K562 (cell line): Measurements from ENCODE around the gene GPNMB. TPM values are rescaled to one million over a fixed set of nuclear protein-coding genes. Genes with fewer than 3 reads are reported as not detected.

Source experiments
- ATAC-seq: fragments of 200-7000 bp; cut with Tn5 transposase; 3 replicates; pipeline ENCODE4 v1.9.1; 2020; ENCODE audit warnings: moderate library complexity
- BruUV-seq: library from RNA; stranded (reverse); fragments of 400-500 nt; replicated peaks from 2 replicates; lab custom pipeline; 2021; lab: Mats Ljungman, UMichigan
- CTCF ChIA-PET: fragments of 300-600 bp; formaldehyde crosslinking; extraction: SDS; loops from one replicate; lab custom pipeline; 2021; ENCODE audit warnings: low intra/inter-chr PET ratio; lab: Yijun Ruan, JAX
- POLR2A ChIA-PET: fragments of 300-600, 350-650 bp; sonication (Branson Sonifier 250); formaldehyde crosslinking; extraction: SDS; loops from one replicate; lab custom pipeline; 2021; ENCODE audit warnings: antibody characterized with exemption, inconsistent platforms; lab: Yijun Ruan, JAX
- DNase-seq, 4 experiments: peaks; one replicate each; pipeline versions ENCODE4 v3.0.0 to v3.0.0-alpha.2; 2011 to 2018; ENCODE audit warnings: low spot score in 3 of 4, mixed read lengths in 3 of 4; ENCODE audit errors: extremely low read depth in 1 of 4
- FAIRE-seq: peaks from 2 replicates; lab custom pipeline; 2011; peaks lifted over from hg19 to GRCh38; lab: Jason Lieb, UNC
- H2AFZ ChIP-seq: 2 replicates; pipeline ENCODE4 v1.6.0; 2011; ENCODE audit warnings: low read depth, low read length, control low read depth, inconsistent platforms
- H3K27ac ChIP-seq: fragments of 200-600 bp; 3 replicates; pipeline ENCODE4 v1.8.0; 2011; ENCODE audit warnings: low read depth, mild to moderate bottlenecking, control low read depth, inconsistent platforms, low read length, moderate library complexity, mixed read lengths; ENCODE audit errors: extremely low read depth
- H3K27me3 ChIP-seq, 2 experiments: fragments of 300-600 bp in 1 of 2; 2 replicates in 1 of 2; 3 replicates in 1 of 2; pipeline versions ENCODE4 v1.6.0 to v1.8.0; 2011; ENCODE audit warnings: inconsistent platforms in 2 of 2, low read length in 2 of 2, mild to moderate bottlenecking in 1 of 2, mixed read lengths in 1 of 2, moderate library complexity in 1 of 2; ENCODE audit not compliant: control insufficient read depth in 2 of 2, insufficient read depth in 2 of 2
- H3K36me3 ChIP-seq: fragments of 300-600 bp; 3 replicates; pipeline ENCODE4 v1.8.0; 2011; ENCODE audit warnings: mild to moderate bottlenecking, low read length, inconsistent platforms; ENCODE audit not compliant: control insufficient read depth, insufficient read depth
- H3K4me1 ChIP-seq, 2 experiments: fragments of 200-600 bp in 1 of 2; replicated peaks in 1 of 2; 2 replicates in 1 of 2; 3 replicates in 1 of 2; pipeline versions ENCODE4 v1.5.1 to v1.8.0; 2011; ENCODE audit warnings: inconsistent platforms in 2 of 2, low read length in 2 of 2, mild to moderate bottlenecking in 1 of 2, mixed read lengths in 1 of 2, moderate library complexity in 1 of 2; ENCODE audit not compliant: control insufficient read depth in 2 of 2, insufficient read depth in 2 of 2
- H3K4me2 ChIP-seq: 2 replicates; pipeline ENCODE4 v1.6.1; 2011; ENCODE audit warnings: low read length, control low read depth, inconsistent platforms, mixed read lengths; ENCODE audit not compliant: insufficient read depth
- H3K4me3 ChIP-seq: fragments of 200-600 bp; sonication (generic), shearing (Covaris generic); 2 replicates; pipeline ENCODE4 v1.5.1; 2016; ENCODE audit warnings: control low read depth, inconsistent platforms
- H3K79me2 ChIP-seq: fragments of 200-600 bp; 3 replicates; pipeline ENCODE4 v1.8.0; 2011; ENCODE audit warnings: low read length, inconsistent platforms; ENCODE audit not compliant: control insufficient read depth, insufficient read depth
- H3K9ac ChIP-seq, 2 experiments: 2 replicates each; pipeline versions ENCODE4 v1.6.0 to v1.6.1; 2011; ENCODE audit warnings: low read depth in 2 of 2, low read length in 2 of 2, control low read depth in 1 of 2, inconsistent platforms in 1 of 2, mild to moderate bottlenecking in 1 of 2, mixed read lengths in 1 of 2; ENCODE audit not compliant: insufficient read depth in 1 of 2
- H3K9me1 ChIP-seq: one replicate; pipeline ENCODE4 v1.6.0; 2011; ENCODE audit warnings: inconsistent platforms, mild to moderate bottlenecking, low read length, moderate library complexity; ENCODE audit not compliant: control insufficient read depth, insufficient read depth
- H3K9me3 ChIP-seq: replicated peaks from 2 replicates; pipeline ENCODE4 v1.5.1; 2011; ENCODE audit warnings: low read depth, low read length, inconsistent platforms; ENCODE audit not compliant: control insufficient read depth, insufficient read depth
- H4K20me1 ChIP-seq: replicated peaks from 2 replicates; pipeline ENCODE4 v1.6.1; 2011; ENCODE audit warnings: low read length, inconsistent platforms, mixed read lengths; ENCODE audit not compliant: control insufficient read depth, insufficient read depth
- CBFA2T2 ChIP-seq: fragments of 450-650 bp; conservative IDR thresholded peaks from 2 replicates; pipeline ENCODE4 v1.6.1; 2017; ENCODE audit warnings: mild to moderate bottlenecking
- CBFA2T3 ChIP-seq: fragments of 450-650 bp; IDR thresholded peaks from 2 replicates; pipeline ENCODE4 v1.6.1; 2017
- CBX2 ChIP-seq: fragments of 200-600 bp; sonication (generic); IDR thresholded peaks from one replicate; pipeline ENCODE4 v1.6.1; 2012; ENCODE audit warnings: mild to moderate bottlenecking, low read length, inconsistent platforms; ENCODE audit not compliant: insufficient read depth, poor library complexity, severe bottlenecking
- CREB1 ChIP-seq, 2 experiments: sonication (generic) in 1 of 2; formaldehyde crosslinking in 1 of 2; IDR thresholded peaks; 2 replicates each; pipeline versions ENCODE4 v1.6.1 to v1.8.0; 2012 to 2022; ENCODE audit warnings: inconsistent platforms in 1 of 2, mild to moderate bottlenecking in 1 of 2, missing genetic modification reagents in 1 of 2, moderate library complexity in 1 of 2
- HDGF ChIP-seq: fragments of 450-650 bp; IDR thresholded peaks from 2 replicates; pipeline ENCODE4 v1.6.1; 2016
- MBD2 ChIP-seq: sonication (generic); IDR thresholded peaks from 2 replicates; pipeline ENCODE4 v1.6.1; 2016; ENCODE audit warnings: low read depth, borderline replicate concordance
- MCM7 ChIP-seq, 2 experiments: fragments of 450-650 bp; IDR thresholded peaks; 2 replicates each; pipeline ENCODE4 v1.6.1; 2016 to 2018
- PHB2 ChIP-seq: fragments of 450-650 bp; IDR thresholded peaks from 2 replicates; pipeline ENCODE4 v1.6.1; 2017; ENCODE audit warnings: low read depth
- RBM25 ChIP-seq: fragments of 200-400 bp; formaldehyde crosslinking; IDR thresholded peaks from 2 replicates; pipeline ENCODE4 v1.6.1; 2018; ENCODE audit warnings: low read length, low read depth, moderate library complexity; ENCODE audit not compliant: severe bottlenecking
- TBP ChIP-seq: optimal IDR thresholded peaks from 2 replicates; pipeline ENCODE3; 2011; ENCODE audit warnings: low read depth, low read length, improper control_type of control experiment
- TFE3 ChIP-seq: fragments of 450-650 bp; formaldehyde crosslinking; IDR thresholded peaks from 2 replicates; pipeline ENCODE4 v1.4.0; 2020; ENCODE audit warnings: mild to moderate bottlenecking, mixed read lengths
- U2AF1 ChIP-seq: fragments of 200-400 bp; formaldehyde crosslinking; optimal IDR thresholded peaks from 2 replicates; pipeline ENCODE3; 2017; ENCODE audit warnings: mild to moderate bottlenecking, low read depth, low read length, moderate library complexity
- ZNF197 ChIP-seq: fragments of 200-800 bp; sonication (Bioruptor generic); IDR thresholded peaks from 2 replicates; pipeline ENCODE4 v1.6.1; 2016; ENCODE audit warnings: low read depth, missing genetic modification characterization, missing compliant biosample characterization
- ZNF224 ChIP-seq: sonication (generic); formaldehyde crosslinking; IDR thresholded peaks from 2 replicates; pipeline ENCODE4 v1.8.0; 2022; ENCODE audit warnings: mild to moderate bottlenecking, missing genetic modification reagents
- ZNF655 ChIP-seq: fragments of 250-450 bp; sonication (Bioruptor Pico); IDR thresholded peaks from 2 replicates; pipeline ENCODE4 v1.5.0; 2021
- WGBS: fragments of 100-300 bp; shearing (Covaris generic); methylation state at CpG from one replicate; pipeline ENCODE4 v1.1.6; 2016; ENCODE audit warnings: low coverage, mixed read lengths; ENCODE audit not compliant: insufficient coverage; ENCODE audit errors: missing lambda C conversion rate; 5-methylcytosine and 5-hydroxymethylcytosine counted together
- in situ Hi-C: fragments of 300-500 bp; cut with MboI; formaldehyde crosslinking; loops from 4 replicates; pipeline ENCODE4 v1.15.0; 2018; ENCODE audit warnings: inconsistent platforms, mixed read lengths
- intact Hi-C: fragments of 100-400 bp; cut with micrococcal nuclease; formaldehyde crosslinking; loops from 2 replicates; pipeline ENCODE4 v1.14.2; 2022
- polyA plus RNA-seq, 8 experiments: library from polyadenylated mRNA; depleted of rRNA in 4 of 8; stranded (reverse) in 5 of 8; unstranded in 3 of 8; fragments of >200 nt; fragmentation: Nextera tagmentation in 2 of 8; fragmentation: Illumina TruSeq in 1 of 8; extraction: Ambion mirVana in 2 of 8; extraction: Trizol in 1 of 8; gene quantifications; 2 replicates each; pipeline versions ENCODE4 v1.2.1 to v1.2.3, GENCODE V29; 2011 to 2014; ENCODE audit warnings: inconsistent platforms in 1 of 8, missing spikeins in 1 of 8
- total RNA-seq, 7 experiments: library from RNA; depleted of rRNA in 6 of 7; stranded (reverse); fragments of >200 nt in 6 of 7; fragmentation: Illumina TruSeq in 2 of 7; extraction: Trizol in 2 of 7; gene quantifications; 2 replicates each; pipeline versions ENCODE4 v1.2.1 to v1.2.3, GENCODE V29; 2011 to 2021; ENCODE audit warnings: low replicate concordance in 1 of 7

The GPNMB gene
- total and polyA plus RNA-seq, 9 of the 15 experiments (the other 6 are each of a cell fraction or from before 2014, with no cell fraction given) = 0.15 to 0.72 (median 0.33) TPM

- Histone ChIP-seq H3K4me2 (no peak overlapping the region), H3K9me3 (no peaks in the 10 kb centered on the region), H3K4me3 (no peak overlapping the region), H2AFZ (peak overlapping the region; percentile 26; the same call in 1 of the 2 replicates), H4K20me1 (no peaks in the 10 kb centered on the region), H3K27ac (no peak overlapping the region), H3K36me3 (no peaks in the 10 kb centered on the region), H3K9me1 (no peaks in the 10 kb centered on the region), H3K27me3 (no peaks in the 10 kb centered on the region), H3K4me1 (no peaks in the 10 kb centered on the region; a peak in 1 of 5 replicates), H3K79me2 (no peaks in the 10 kb centered on the region), H3K9ac (no peak overlapping the region)
- WGBS = 51% methylated on average over 2 of the region's 4 CpGs
- POLR2A ChIA-PET = interaction anchor here (0.5 kb wide), 1 partner anchor 334 kb away, joined by 3 read pairs; no protein-coding TSS in a partner anchor
- no peak for DNase-seq
- CTCF ChIA-PET = no interaction called here
- no TSS peak for BruUV-seq
- TF ChIP-seq CBX2 (no peak), CBFA2T3 (no peak), HDGF (no peak), CREB1 (IDR thresholded peaks at IDR 0.05) (no peak), CREB1 (CRISPR knock-in tag; IDR thresholded peaks at IDR 0.05) (no peak), TBP (no peak), RBM25 (no peak), U2AF1 (no peak), PHB2 (no peak), ZNF197 (CRISPR knock-in tag) (no peak), ZNF655 (CRISPR knock-in tag) (no peak), CBFA2T2 (no peak), MCM7 (IDR thresholded peaks at IDR 0.05) (no peak), TFE3 (CRISPR knock-in tag) (no peak), MBD2 (no peak), ZNF224 (CRISPR knock-in tag) (no peak)
- no peak for FAIRE-seq
- intact Hi-C loops (no loop called here), in situ Hi-C loops (no loop called here)
- ATAC-seq = no peak
These were observed 36.5 kb downstream of the GPNMB start for GRCh38 chr7:23283086-23283485.
